ENCODE results near the gene RASGRF1. TPM values are rescaled to one million over a fixed set of nuclear protein-coding genes. Genes with fewer than 3 reads are reported as not detected.
"Not testable (repeated sequence)": the region's sequence is repeated elsewhere in the genome, so short reads cannot be mapped to it uniquely, and the experiment has no call there.

The RASGRF1 gene
- total and polyA plus RNA-seq, 2 donors (not counting 1 experiment from before 2014, with no cell fraction given) = 1.0 to 9.4 TPM

DNA sequence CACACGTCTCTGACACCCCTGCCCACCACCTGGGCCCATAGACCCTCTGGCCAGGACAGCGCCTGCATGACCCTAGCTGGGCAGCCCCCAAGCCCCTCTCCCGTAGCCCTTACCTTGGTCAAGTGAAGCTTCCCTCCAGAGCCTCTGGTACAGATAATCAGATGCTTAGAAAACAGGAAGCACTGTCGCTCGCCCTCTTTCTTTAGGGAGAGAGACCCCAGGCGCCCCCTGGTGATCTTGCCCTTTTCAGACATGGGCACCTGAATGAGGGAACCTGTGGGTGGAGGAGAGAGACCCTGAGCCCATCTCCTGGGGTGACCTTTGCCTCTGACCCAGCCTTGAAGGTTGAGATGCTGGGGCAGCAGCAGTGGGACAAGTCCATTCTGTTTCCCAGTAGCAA is 65.4 kb downstream of the RASGRF1 start:
- H3K9me3 Mint-ChIP-seq (ENCODE audit: insufficient read depth) = peaks cover 6% of the 10 kb centered on the region
- peaks cover 0 to 17% (median 0%) of the 10 kb centered on the region in 3 donors for H3K9me3 ChIP-seq (ENCODE audit: control extremely low read depth in 1 of 3, control insufficient read depth in 2 of 3, insufficient read depth in 1 of 3, low read length in 2 of 3)
- POLR2A ChIA-PET = interaction anchor here (0.7 to 1.8 kb wide), 3 partner anchors 82 to 811 kb away, joined by 3 to 5 read pairs (median 3); no protein-coding TSS in a partner anchor
- ATAC-seq (ENCODE audit: low read depth) (peak; percentile 76), DNase-seq (peak; percentile 74)
- H2AFZ ChIP-seq (ENCODE audit: insufficient read depth, low read depth, low read length, poor library complexity, severe bottlenecking) = peak overlapping the region; percentile 29
- H3K9ac ChIP-seq (ENCODE audit: low read length) = no peak overlapping the region
- H3K4me1 ChIP-seq (ENCODE audit: control insufficient read depth in 2 of 2, insufficient read depth in 2 of 2, low read length in 2 of 2) = peaks cover 5 to 9% of the 10 kb centered on the region in 2 donors
- no peaks in the 10 kb centered on the region for H3K79me2 ChIP-seq (ENCODE audit: control insufficient read depth, insufficient read depth, low read length)
- WGBS (ENCODE audit: insufficient coverage) = 61% methylated on average over 4 of the region's 6 CpGs
- peak overlapping the region; percentile 21 for H3K4me2 ChIP-seq (replicated peaks; ENCODE audit: low read depth, low read length, poor library complexity, severe bottlenecking)
- no peak overlapping the region for H3K27ac ChIP-seq (ENCODE audit: low read length in 2 of 2)
- peak overlapping the region; percentile 55 for H3K4me3 Mint-ChIP-seq
- H3K36me3 ChIP-seq (replicated peaks in 1 of 2; ENCODE audit: control extremely low read depth in 1 of 2, control insufficient read depth in 1 of 2, extremely low read depth in 1 of 2, insufficient read depth in 2 of 2, low read length in 1 of 2) = no peaks in the 10 kb centered on the region
- no peaks in the 10 kb centered on the region for H4K20me1 ChIP-seq (ENCODE audit: control insufficient read depth, insufficient read depth, low read length, poor library complexity, severe bottlenecking)
- no peak overlapping the region for H3K4me3 ChIP-seq (ENCODE audit: control extremely low read depth in 1 of 5, extremely low read depth in 1 of 5, insufficient read depth in 1 of 5, low read depth in 2 of 5, low read length in 4 of 5)
- intact Hi-C loops (cut with micrococcal nuclease) = loop anchor here (1.0 to 5.0 kb wide), 4 partner anchors 20 to 165 kb away; no protein-coding TSS in a partner anchor
- H3K4me1 Mint-ChIP-seq = peaks cover 11% of the 10 kb centered on the region
- TF ChIP-seq EZH2 (IDR thresholded peaks at IDR 0.05; ENCODE audit: borderline replicate concordance, insufficient read depth, low read depth, low read length, poor library complexity, severe bottlenecking) = no peak
- TF ChIP-seq, protein P1, sequence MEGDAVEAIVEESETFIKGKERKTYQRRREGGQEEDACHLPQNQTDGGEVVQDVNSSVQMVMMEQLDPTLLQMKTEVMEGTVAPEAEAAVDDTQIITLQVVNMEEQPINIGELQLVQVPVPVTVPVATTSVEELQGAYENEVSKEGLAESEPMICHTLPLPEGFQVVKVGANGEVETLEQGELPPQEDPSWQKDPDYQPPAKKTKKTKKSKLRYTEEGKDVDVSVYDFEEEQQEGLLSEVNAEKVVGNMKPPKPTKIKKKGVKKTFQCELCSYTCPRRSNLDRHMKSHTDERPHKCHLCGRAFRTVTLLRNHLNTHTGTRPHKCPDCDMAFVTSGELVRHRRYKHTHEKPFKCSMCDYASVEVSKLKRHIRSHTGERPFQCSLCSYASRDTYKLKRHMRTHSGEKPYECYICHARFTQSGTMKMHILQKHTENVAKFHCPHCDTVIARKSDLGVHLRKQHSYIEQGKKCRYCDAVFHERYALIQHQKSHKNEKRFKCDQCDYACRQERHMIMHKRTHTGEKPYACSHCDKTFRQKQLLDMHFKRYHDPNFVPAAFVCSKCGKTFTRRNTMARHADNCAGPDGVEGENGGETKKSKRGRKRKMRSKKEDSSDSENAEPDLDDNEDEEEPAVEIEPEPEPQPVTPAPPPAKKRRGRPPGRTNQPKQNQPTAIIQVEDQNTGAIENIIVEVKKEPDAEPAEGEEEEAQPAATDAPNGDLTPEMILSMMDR (IDR thresholded peaks at IDR 0.05) = peak; percentile 57
- H3K27me3 ChIP-seq (replicated peaks in 1 of 4; ENCODE audit: control extremely low read depth in 1 of 4, control insufficient read depth in 3 of 4, insufficient read depth in 4 of 4, low read length in 3 of 4) = no peaks in the 10 kb centered on the region
- H3K27ac Mint-ChIP-seq = peak overlapping the region; percentile 64
- CTCF ChIA-PET = interaction anchor here (0.7 to 14.7 kb wide), 27 partner anchors 9 to 406 kb away, joined by 3 to 397 read pairs (median 8); partner anchors contain the start of gene CTSH
- no peaks in the 10 kb centered on the region for H3K27me3 Mint-ChIP-seq

GRCh38 chr15:79024493-79024892 is 66.1 kb downstream of the RASGRF1 start:
- H3K79me2 ChIP-seq (ENCODE audit: control insufficient read depth, insufficient read depth, low read length); H3K27ac ChIP-seq (ENCODE audit: low read length in 2 of 2); H3K4me3 Mint-ChIP-seq; H3K4me1 ChIP-seq (ENCODE audit: control insufficient read depth in 2 of 2, insufficient read depth in 2 of 2, low read length in 2 of 2); H4K20me1 ChIP-seq (ENCODE audit: control insufficient read depth, insufficient read depth, low read length, poor library complexity, severe bottlenecking); H3K27me3 Mint-ChIP-seq; H3K9me3 Mint-ChIP-seq (ENCODE audit: insufficient read depth); H3K27ac Mint-ChIP-seq; H2AFZ ChIP-seq (ENCODE audit: insufficient read depth, low read depth, low read length, poor library complexity, severe bottlenecking); H3K4me3 ChIP-seq (ENCODE audit: control extremely low read depth in 1 of 5, extremely low read depth in 1 of 5, insufficient read depth in 1 of 5, low read depth in 2 of 5, low read length in 4 of 5); H3K4me2 ChIP-seq (replicated peaks; ENCODE audit: low read depth, low read length, poor library complexity, severe bottlenecking); DNase-seq; H3K27me3 ChIP-seq (replicated peaks in 1 of 4; ENCODE audit: control extremely low read depth in 1 of 4, control insufficient read depth in 3 of 4, insufficient read depth in 4 of 4, low read length in 3 of 4); ATAC-seq (ENCODE audit: low read depth); H3K9ac ChIP-seq (ENCODE audit: low read length); H3K36me3 ChIP-seq (replicated peaks in 1 of 2; ENCODE audit: control extremely low read depth in 1 of 2, control insufficient read depth in 1 of 2, extremely low read depth in 1 of 2, insufficient read depth in 2 of 2, low read length in 1 of 2): not testable (repeated sequence)
- POLR2A ChIA-PET = interaction anchor here (1.8 kb wide), 1 partner anchor 81 kb away, joined by 5 read pairs; no protein-coding TSS in a partner anchor
- intact Hi-C loops (cut with micrococcal nuclease) = loop anchor here (2.0 kb wide), 1 partner anchor 20 kb away; no protein-coding TSS in a partner anchor
- CTCF ChIA-PET = interaction anchor here (0.7 to 14.7 kb wide), 26 partner anchors 8 to 406 kb away, joined by 3 to 397 read pairs (median 8); partner anchors contain the start of gene CTSH
- peaks cover 0 to 17% (median 0%) of the 10 kb centered on the region in 3 donors for H3K9me3 ChIP-seq (ENCODE audit: control extremely low read depth in 1 of 3, control insufficient read depth in 2 of 3, insufficient read depth in 1 of 3, low read length in 2 of 3)
- H3K4me1 Mint-ChIP-seq = peaks cover 11% of the 10 kb centered on the region

All from B cell (primary cell).